ENCODE results near the gene LIME1. TPM values are rescaled to one million over a fixed set of nuclear protein-coding genes. Genes with fewer than 3 reads are reported as not detected.
A peak's percentile ranks its signal among the peaks of the same experiment; 100 is the strongest.

The LIME1 gene
- total and polyA plus RNA-seq, 9 of the 15 experiments (the other 6 are each of a cell fraction or from before 2014, with no cell fraction given): 0.11 to 17.1 (median 2.8) TPM; not detected in 2

DNA sequence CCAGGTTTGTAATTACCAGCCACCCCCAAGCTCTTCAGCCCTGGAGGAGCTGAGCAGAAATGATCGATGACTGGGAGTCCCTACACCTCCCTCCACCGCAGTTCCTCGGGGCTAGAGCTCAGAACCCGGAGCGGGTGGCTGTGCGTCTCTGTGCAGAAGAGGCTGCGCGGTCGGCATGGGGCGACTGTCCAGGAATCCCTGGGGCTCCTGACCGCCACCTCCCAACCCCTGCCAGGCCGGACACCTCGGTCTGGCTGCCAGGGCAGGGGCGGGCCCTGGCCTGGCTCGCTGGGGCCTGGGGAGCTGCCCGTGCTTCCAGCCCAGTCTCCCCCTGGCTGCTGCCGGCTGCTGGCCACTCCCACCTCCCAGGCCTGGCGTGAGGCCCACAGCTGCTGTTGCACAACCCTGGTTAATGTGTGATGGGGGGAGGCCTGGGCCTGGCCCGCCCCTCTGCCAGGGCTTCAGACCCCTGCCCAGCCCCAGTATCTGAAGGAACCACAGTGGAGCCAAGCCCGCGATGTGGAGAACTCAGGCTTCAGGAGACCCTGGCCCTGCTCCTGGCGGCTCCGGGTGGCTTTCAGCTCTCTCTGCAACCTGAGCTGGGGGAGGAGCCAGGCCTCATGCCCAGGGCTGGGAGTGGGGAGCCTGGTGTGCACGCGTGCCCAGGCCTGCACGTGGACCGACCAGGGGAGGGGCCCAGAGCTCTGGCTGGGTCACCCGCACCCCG is 4.3 kb downstream of the LIME1 start (continued):
- TF ChIP-seq, protein P1, sequence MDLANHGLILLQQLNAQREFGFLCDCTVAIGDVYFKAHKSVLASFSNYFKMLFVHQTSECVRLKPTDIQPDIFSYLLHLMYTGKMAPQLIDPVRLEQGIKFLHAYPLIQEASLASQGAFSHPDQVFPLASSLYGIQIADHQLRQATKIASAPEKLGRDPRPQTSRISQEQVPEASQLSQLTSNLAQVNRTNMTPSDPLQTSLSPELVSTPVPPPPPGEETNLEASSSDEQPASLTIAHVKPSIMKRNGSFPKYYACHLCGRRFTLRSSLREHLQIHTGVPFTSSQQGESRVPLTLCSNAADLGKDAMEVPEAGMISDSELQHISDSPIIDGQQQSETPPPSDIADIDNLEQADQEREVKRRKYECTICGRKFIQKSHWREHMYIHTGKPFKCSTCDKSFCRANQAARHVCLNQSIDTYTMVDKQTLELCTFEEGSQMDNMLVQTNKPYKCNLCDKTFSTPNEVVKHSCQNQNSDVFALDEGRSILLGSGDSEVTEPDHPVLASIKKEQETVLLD (IDR thresholded peaks at IDR 0.05): 0 out of 2 replicates have a peak, but pooled peaks have one; percentile 23
- TF ChIP-seq KLF6 (CRISPR knock-in tag; IDR thresholded peaks at IDR 0.05; ENCODE audit: borderline replicate concordance): no peak
- peak; percentile 19; the same call in 1 of the 2 replicates for TF ChIP-seq PHF8 (IDR thresholded peaks at IDR 0.05; ENCODE audit: borderline replicate concordance, low read length)
- TF ChIP-seq, protein P2, sequence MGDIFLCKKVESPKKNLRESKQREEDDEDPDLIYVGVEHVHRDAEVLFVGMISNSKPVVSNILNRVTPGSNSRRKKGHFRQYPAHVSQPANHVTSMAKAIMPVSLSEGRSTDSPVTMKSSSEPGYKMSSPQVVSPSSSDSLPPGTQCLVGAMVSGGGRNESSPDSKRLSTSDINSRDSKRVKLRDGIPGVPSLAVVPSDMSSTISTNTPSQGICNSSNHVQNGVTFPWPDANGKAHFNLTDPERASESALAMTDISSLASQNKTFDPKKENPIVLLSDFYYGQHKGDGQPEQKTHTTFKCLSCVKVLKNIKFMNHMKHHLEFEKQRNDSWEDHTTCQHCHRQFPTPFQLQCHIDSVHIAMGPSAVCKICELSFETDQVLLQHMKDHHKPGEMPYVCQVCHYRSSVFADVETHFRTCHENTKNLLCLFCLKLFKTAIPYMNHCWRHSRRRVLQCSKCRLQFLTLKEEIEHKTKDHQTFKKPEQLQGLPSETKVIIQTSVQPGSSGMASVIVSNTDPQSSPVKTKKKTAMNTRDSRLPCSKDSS (IDR thresholded peaks at IDR 0.05; ENCODE audit: low read depth, partially characterized antibody): no peak
- TF ChIP-seq HDAC2 (IDR thresholded peaks at IDR 0.05): peak; percentile 24; the same call in 1 of the 2 replicates
- TF ChIP-seq ARNT (IDR thresholded peaks at IDR 0.05): no peak
- TF ChIP-seq ZBTB7A (IDR thresholded peaks at IDR 0.05; ENCODE audit: borderline replicate concordance, control insufficient read depth, low read depth, low read length): peak; percentile 68; the same call in 1 of the 2 replicates
- TF ChIP-seq ZNF124 (CRISPR knock-in tag; IDR thresholded peaks at IDR 0.05): no peak
- peak; percentile 72; the same call in 1 of the 2 replicates for TF ChIP-seq HDGF (IDR thresholded peaks at IDR 0.05)
- TF ChIP-seq HNRNPH1 (optimal IDR thresholded peaks at IDR 0.05; ENCODE audit: low read depth, low read length): no peak
- no peak for TF ChIP-seq ZNF239 (CRISPR knock-in tag; IDR thresholded peaks at IDR 0.05)
- TF ChIP-seq ZFX (CRISPR knock-in tag; IDR thresholded peaks at IDR 0.05): peak; percentile 77
- TF ChIP-seq HNRNPL (IDR thresholded peaks at IDR 0.05; ENCODE audit: low read depth, low read length): 0 out of 2 replicates have a peak, but pooled peaks have one; percentile 8
- TF ChIP-seq RBM25 (IDR thresholded peaks at IDR 0.05; ENCODE audit: low read depth, low read length, severe bottlenecking): no peak
- TF ChIP-seq, protein P3, sequence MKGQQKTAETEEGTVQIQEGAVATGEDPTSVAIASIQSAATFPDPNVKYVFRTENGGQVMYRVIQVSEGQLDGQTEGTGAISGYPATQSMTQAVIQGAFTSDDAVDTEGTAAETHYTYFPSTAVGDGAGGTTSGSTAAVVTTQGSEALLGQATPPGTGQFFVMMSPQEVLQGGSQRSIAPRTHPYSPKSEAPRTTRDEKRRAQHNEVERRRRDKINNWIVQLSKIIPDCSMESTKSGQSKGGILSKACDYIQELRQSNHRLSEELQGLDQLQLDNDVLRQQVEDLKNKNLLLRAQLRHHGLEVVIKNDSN (CRISPR knock-in tag; IDR thresholded peaks at IDR 0.05): 0 out of 2 replicates have a peak, but pooled peaks have one; percentile 14
- peak in 1 of 2 experiments; percentile 48; a peak in 3 of 4 replicates for TF ChIP-seq MAZ (CRISPR knock-in tag; conservative IDR thresholded peaks at IDR 0.05 in 1 of 2, IDR thresholded peaks at IDR 0.05 in 1 of 2)
- TF ChIP-seq PKNOX1 (IDR thresholded peaks at IDR 0.05): peak; percentile 44; the same call in 1 of the 2 replicates
- TF ChIP-seq MCM7 (IDR thresholded peaks at IDR 0.05): no peak
- TF ChIP-seq RAD51 (IDR thresholded peaks at IDR 0.05; ENCODE audit: borderline replicate concordance, low read depth): no peak
- peak; percentile 77 for TF ChIP-seq SAP30 (IDR thresholded peaks at IDR 0.05; ENCODE audit: borderline replicate concordance, insufficient read depth, low read depth, low read length, poor library complexity, severe bottlenecking)
- no peak for TF ChIP-seq LCOR (CRISPR knock-in tag; IDR thresholded peaks at IDR 0.05)
- TF ChIP-seq ESRRB (CRISPR knock-in tag; IDR thresholded peaks at IDR 0.05; ENCODE audit: borderline replicate concordance): no peak
- TF ChIP-seq ASH1L (IDR thresholded peaks at IDR 0.05; ENCODE audit: borderline replicate concordance, low read depth, partially characterized antibody): no peak
- 0 out of 2 replicates have a peak, but pooled peaks have one; percentile 31 for TF ChIP-seq ZBTB17 (CRISPR knock-in tag; IDR thresholded peaks at IDR 0.05)
